Measurements from ENCODE around the gene NPAS3. TPM values are rescaled to one million over a fixed set of nuclear protein-coding genes. Genes with fewer than 3 reads are reported as not detected.

Gene NPAS3
- total RNA-seq, 1 donor from 2014 or later, result 2.5 TPM

DNA sequence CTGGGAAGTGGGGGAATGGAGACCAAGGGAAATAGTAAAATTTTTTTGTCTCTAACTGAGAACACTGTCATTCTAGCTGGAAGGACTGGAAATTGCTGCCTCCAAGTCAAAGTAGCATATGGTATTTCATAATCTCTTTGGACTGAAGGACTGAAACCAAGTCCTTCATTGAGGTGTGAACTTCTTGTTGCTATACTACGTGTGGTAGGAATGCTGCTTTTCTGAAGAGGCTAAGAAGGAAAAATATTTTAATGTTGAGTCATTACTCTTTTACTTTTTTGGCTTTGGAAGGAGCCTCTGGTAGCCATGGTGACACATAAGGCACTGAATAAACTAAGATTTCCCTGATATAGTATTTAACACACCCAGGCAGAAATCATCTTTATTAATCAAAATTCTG is 465.4 kb downstream of the NPAS3 start:
- Histone ChIP-seq H3K4me3 (no peak overlapping the region), H3K36me3 (no peaks in the 10 kb centered on the region), H3K9me3 (replicated peaks) (peaks cover 18% of the 10 kb centered on the region), H3K4me1 (no peaks in the 10 kb centered on the region), H3K27ac (replicated peaks) (no peak overlapping the region), H3K27me3 (ENCODE audit: low read depth) (no peaks in the 10 kb centered on the region)
- no peak for DNase-seq
- TF ChIP-seq, protein P1, sequence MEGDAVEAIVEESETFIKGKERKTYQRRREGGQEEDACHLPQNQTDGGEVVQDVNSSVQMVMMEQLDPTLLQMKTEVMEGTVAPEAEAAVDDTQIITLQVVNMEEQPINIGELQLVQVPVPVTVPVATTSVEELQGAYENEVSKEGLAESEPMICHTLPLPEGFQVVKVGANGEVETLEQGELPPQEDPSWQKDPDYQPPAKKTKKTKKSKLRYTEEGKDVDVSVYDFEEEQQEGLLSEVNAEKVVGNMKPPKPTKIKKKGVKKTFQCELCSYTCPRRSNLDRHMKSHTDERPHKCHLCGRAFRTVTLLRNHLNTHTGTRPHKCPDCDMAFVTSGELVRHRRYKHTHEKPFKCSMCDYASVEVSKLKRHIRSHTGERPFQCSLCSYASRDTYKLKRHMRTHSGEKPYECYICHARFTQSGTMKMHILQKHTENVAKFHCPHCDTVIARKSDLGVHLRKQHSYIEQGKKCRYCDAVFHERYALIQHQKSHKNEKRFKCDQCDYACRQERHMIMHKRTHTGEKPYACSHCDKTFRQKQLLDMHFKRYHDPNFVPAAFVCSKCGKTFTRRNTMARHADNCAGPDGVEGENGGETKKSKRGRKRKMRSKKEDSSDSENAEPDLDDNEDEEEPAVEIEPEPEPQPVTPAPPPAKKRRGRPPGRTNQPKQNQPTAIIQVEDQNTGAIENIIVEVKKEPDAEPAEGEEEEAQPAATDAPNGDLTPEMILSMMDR (IDR thresholded peaks at IDR 0.05; ENCODE audit: borderline replicate concordance), result no peak
- intact Hi-C loops (cut with micrococcal nuclease), result no loop called here

DNA sequence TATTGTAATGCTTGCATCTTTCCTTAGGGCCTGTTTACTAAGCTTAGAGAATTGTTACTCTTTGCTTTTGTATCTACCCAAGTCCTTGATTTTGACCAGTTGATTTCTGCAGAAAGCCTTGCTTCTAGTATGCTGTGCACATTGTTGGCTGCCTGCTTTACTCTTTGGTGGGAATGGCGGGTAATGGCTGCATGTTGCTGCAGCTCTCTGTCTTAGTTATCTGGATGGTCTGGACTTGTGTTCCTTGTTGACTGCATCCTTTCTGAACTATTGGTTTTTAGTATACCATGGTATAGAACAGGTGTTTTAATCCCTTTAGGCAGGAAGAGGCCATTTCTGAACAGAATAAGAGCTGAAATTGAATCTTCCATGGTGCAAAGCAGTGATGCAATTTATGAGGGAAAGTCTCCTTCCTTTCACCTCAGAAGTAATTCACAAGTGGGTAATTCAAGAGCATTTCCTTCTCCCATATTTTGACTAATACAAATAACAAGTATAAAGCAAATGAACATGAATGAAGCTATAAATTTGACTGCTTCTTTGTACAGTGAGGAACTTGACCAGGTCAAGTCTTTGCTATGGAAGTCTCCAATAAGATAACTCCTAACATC is 466.4 kb downstream of the NPAS3 start:
- no peaks in the 10 kb centered on the region for H3K27me3 ChIP-seq (ENCODE audit: low read depth)
- intact Hi-C loops (cut with micrococcal nuclease), result no loop called here
- H3K4me3 ChIP-seq, result no peak overlapping the region
- no peak overlapping the region for H3K27ac ChIP-seq (replicated peaks)
- TF ChIP-seq, protein P1 (IDR thresholded peaks at IDR 0.05; ENCODE audit: borderline replicate concordance), result no peak
- DNase-seq, result no peak
- H3K36me3 ChIP-seq, result no peaks in the 10 kb centered on the region
- H3K9me3 ChIP-seq (replicated peaks), result peaks cover 18% of the 10 kb centered on the region
- no peaks in the 10 kb centered on the region for H3K4me1 ChIP-seq

DNA sequence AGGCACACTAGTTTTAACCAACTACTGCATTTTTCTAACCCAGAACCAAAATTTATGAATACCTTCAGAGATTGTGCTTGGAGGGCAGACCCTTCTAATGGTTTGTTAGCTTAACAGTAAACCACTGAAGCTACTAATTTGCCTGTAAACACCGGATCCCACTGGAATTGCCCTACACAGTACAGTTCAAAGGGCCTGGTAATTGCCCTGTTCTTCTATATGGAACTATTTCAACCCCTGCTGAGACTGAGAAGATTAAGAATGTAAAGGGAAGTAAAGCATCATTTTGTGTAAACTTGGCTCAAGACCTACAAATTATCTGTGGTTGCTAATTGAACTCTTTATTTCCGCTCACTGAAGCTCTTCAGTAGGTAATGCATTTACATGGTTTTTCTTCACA is 468.1 kb downstream of the NPAS3 start:
- H3K4me3 ChIP-seq, result no peak overlapping the region
- no peaks in the 10 kb centered on the region for H3K4me1 ChIP-seq
- H3K27ac ChIP-seq (replicated peaks), result no peak overlapping the region
- intact Hi-C loops (cut with micrococcal nuclease), result no loop called here
- no peaks in the 10 kb centered on the region for H3K36me3 ChIP-seq
- TF ChIP-seq, protein P1 (IDR thresholded peaks at IDR 0.05; ENCODE audit: borderline replicate concordance), result no peak
- H3K9me3 ChIP-seq (replicated peaks), result peaks cover 18% of the 10 kb centered on the region
- no peak for DNase-seq
- H3K27me3 ChIP-seq (ENCODE audit: low read depth), result no peaks in the 10 kb centered on the region

DNA sequence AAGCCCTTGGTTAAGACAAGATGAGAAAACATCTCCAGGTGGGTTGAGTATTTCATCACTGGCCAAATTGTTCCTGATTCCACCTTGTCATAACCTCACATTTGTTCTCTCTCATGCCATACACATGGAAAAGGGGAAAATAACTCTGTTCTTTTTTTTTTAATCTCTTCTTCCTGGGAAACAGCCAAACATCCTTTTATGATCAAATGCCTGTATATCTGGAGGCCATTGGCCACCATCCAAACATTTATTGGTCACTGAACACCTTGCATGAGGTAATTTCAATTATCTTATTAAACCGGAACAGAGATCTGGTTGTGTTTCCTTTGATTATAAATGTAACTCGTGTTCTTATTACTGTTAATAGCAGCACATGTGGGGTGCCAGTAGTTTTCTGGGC is 469.6 kb downstream of the NPAS3 start:
- no peak overlapping the region for H3K27ac ChIP-seq (replicated peaks)
- H3K9me3 ChIP-seq (replicated peaks), result peaks cover 18% of the 10 kb centered on the region
- H3K36me3 ChIP-seq, result no peaks in the 10 kb centered on the region
- TF ChIP-seq, protein P1 (IDR thresholded peaks at IDR 0.05; ENCODE audit: borderline replicate concordance), result no peak
- no peaks in the 10 kb centered on the region for H3K4me1 ChIP-seq
- intact Hi-C loops (cut with micrococcal nuclease), result no loop called here
- no peak overlapping the region for H3K4me3 ChIP-seq
- DNase-seq, result no peak
- H3K27me3 ChIP-seq (ENCODE audit: low read depth), result no peaks in the 10 kb centered on the region

DNA sequence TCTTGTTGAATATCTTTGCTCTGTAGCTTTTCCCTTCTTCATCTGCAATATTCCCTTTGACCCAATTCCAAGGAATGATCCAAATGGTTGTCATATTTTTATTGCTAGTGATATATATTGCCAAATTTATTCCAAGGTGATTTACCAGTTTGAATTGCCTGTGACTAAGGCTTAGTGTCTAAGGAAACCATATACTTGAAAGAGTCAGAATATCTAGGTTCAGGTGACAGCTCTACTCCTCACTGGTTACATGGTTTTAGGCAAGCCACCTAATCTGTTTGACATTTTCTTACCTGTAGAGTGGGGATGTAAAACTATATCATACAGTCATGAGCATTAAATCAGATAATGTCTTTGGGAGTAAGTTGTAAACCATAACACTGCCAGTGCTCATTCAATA is 473.8 kb downstream of the NPAS3 start:
- TF ChIP-seq, protein P1 (IDR thresholded peaks at IDR 0.05; ENCODE audit: borderline replicate concordance), result no peak
- Histone ChIP-seq H3K27me3 (ENCODE audit: low read depth) (no peaks in the 10 kb centered on the region), H3K9me3 (replicated peaks) (no peaks in the 10 kb centered on the region), H3K27ac (replicated peaks) (no peak overlapping the region), H3K36me3 (no peaks in the 10 kb centered on the region), H3K4me3 (no peak overlapping the region), H3K4me1 (no peaks in the 10 kb centered on the region)
- no peak for DNase-seq
- intact Hi-C loops (cut with micrococcal nuclease), result no loop called here
